HepG2 (cell line): ENCODE results near the gene ATG2A. TPM values are rescaled to one million over a fixed set of nuclear protein-coding genes. Genes with fewer than 3 reads are reported as not detected.

ENCODE experiments used
- KLF11 ChIP-seq: IDR thresholded peaks from 2 replicates; pipeline ENCODE4 v1.6.1; 2016; ENCODE audit warnings: missing compliant biosample characterization
- MED8 ChIP-seq: sonication (generic); formaldehyde crosslinking; IDR thresholded peaks from 2 replicates; pipeline ENCODE4 v1.8.1; 2023; ENCODE audit warnings: mild to moderate bottlenecking, missing genetic modification reagents; ENCODE audit not compliant: insufficient replicate concordance
- MTA3 ChIP-seq: sonication (generic); formaldehyde crosslinking; IDR thresholded peaks from 2 replicates; pipeline ENCODE4 v1.4.0; 2020; ENCODE audit warnings: missing genetic modification reagents
- MXI1 ChIP-seq: IDR thresholded peaks from 3 replicates; pipeline ENCODE4 v1.6.1; 2012; ENCODE audit warnings: low read depth, low read length, inconsistent platforms, borderline replicate concordance
- MYNN ChIP-seq: sonication (generic); formaldehyde crosslinking; IDR thresholded peaks from 2 replicates; pipeline ENCODE4 v1.4.0; 2020; ENCODE audit warnings: mild to moderate bottlenecking, low read depth, missing genetic modification reagents
- NR2F6 ChIP-seq, 2 experiments: IDR thresholded peaks; 2 replicates each; pipeline ENCODE4 v1.6.1; 2016; ENCODE audit warnings: antibody characterized with exemption in 1 of 2, mild to moderate bottlenecking in 1 of 2
- RBAK ChIP-seq: sonication (generic); formaldehyde crosslinking; IDR thresholded peaks from 2 replicates; pipeline ENCODE4 v1.5.1; 2020; ENCODE audit warnings: mild to moderate bottlenecking, missing genetic modification reagents
- RXRB ChIP-seq: IDR thresholded peaks from 2 replicates; pipeline ENCODE4 v1.6.1; 2016; ENCODE audit warnings: borderline replicate concordance, missing genetic modification reagents, missing compliant biosample characterization
- SMAD9 ChIP-seq: sonication (generic); formaldehyde crosslinking; IDR thresholded peaks from 2 replicates; pipeline ENCODE4 v1.5.1; 2020; ENCODE audit warnings: mild to moderate bottlenecking, missing genetic modification reagents
- SPEN ChIP-seq: sonication (generic); formaldehyde crosslinking; IDR thresholded peaks from 2 replicates; pipeline ENCODE4 v1.5.1; 2020; ENCODE audit warnings: low read depth, mild to moderate bottlenecking, missing genetic modification reagents
- SRY ChIP-seq: sonication (generic); formaldehyde crosslinking; IDR thresholded peaks from 2 replicates; pipeline ENCODE4 v1.8.0; 2022; ENCODE audit warnings: mild to moderate bottlenecking, missing genetic modification reagents
- ZBTB7A ChIP-seq: sonication (generic); formaldehyde crosslinking; IDR thresholded peaks from 2 replicates; pipeline ENCODE4 v1.8.0; 2022; ENCODE audit warnings: mild to moderate bottlenecking, missing genetic modification reagents
- ZNF292 ChIP-seq: sonication (generic); formaldehyde crosslinking; IDR thresholded peaks from 2 replicates; pipeline ENCODE4 v1.8.1; 2022; ENCODE audit warnings: mild to moderate bottlenecking, low read depth, missing genetic modification reagents, borderline replicate concordance
- ZNF432 ChIP-seq: sonication (generic); formaldehyde crosslinking; IDR thresholded peaks from 2 replicates; pipeline ENCODE4 v1.5.0; 2020; ENCODE audit warnings: missing genetic modification reagents, mild to moderate bottlenecking, borderline replicate concordance
- ZNF749 ChIP-seq: sonication (generic); formaldehyde crosslinking; IDR thresholded peaks from 2 replicates; pipeline ENCODE4 v1.8.0; 2022; ENCODE audit warnings: mild to moderate bottlenecking, missing genetic modification reagents, moderate library complexity, borderline replicate concordance
- ZNF768 ChIP-seq: sonication (generic); formaldehyde crosslinking; IDR thresholded peaks from 2 replicates; pipeline ENCODE4 v1.4.0; 2020; ENCODE audit warnings: missing genetic modification reagents
- polyA plus RNA-seq, 8 experiments: library from polyadenylated mRNA; depleted of rRNA in 3 of 8; stranded (reverse) in 7 of 8; unstranded in 1 of 8; fragments of >200 nt; fragmentation: Illumina TruSeq in 4 of 8; extraction: Trizol in 4 of 8; gene quantifications; 2 replicates each; pipeline versions ENCODE4 v1.2.1 to v1.2.3, GENCODE V29; 2011 to 2016; ENCODE audit warnings: low read depth in 4 of 8, missing spikeins in 1 of 8, mixed read lengths in 1 of 8; ENCODE audit not compliant: insufficient read depth in 1 of 8
- total RNA-seq, 5 experiments: library from RNA; depleted of rRNA; stranded (reverse); fragments of >200 nt; fragmentation: Illumina TruSeq; extraction: Trizol; gene quantifications; 2 replicates each; pipeline ENCODE4 v1.2.3, GENCODE V29; 2016; ENCODE audit warnings: low read depth in 1 of 5
- TF ChIP-seq, protein P1 (sequence below): sonication (generic); formaldehyde crosslinking; IDR thresholded peaks from 2 replicates; pipeline ENCODE4; 2020; ENCODE audit warnings: missing genetic modification reagents, mild to moderate bottlenecking, borderline replicate concordance
- TF ChIP-seq, protein P2 (sequence below): IDR thresholded peaks from 2 replicates; pipeline ENCODE4 v1.6.1; 2016; ENCODE audit warnings: missing biosample characterization, missing genetic modification reagents, low read depth
- TF ChIP-seq, protein P3 (sequence below): sonication (generic); formaldehyde crosslinking; IDR thresholded peaks from 2 replicates; pipeline ENCODE4 v1.8.0; 2023; ENCODE audit warnings: mild to moderate bottlenecking, missing genetic modification reagents
- TF ChIP-seq, protein P4 (sequence below): sonication (generic); formaldehyde crosslinking; IDR thresholded peaks from 2 replicates; pipeline ENCODE4 v1.5.0; 2020; ENCODE audit warnings: missing genetic modification reagents
- TF ChIP-seq, protein P5 (sequence below): sonication (generic); formaldehyde crosslinking; IDR thresholded peaks from 2 replicates; pipeline ENCODE4 v1.4.0; 2020; ENCODE audit warnings: missing genetic modification reagents, low read depth, mild to moderate bottlenecking, borderline replicate concordance

ATG2A gene
- total and polyA plus RNA-seq, 2 of the 13 experiments (the other 11 are each of a cell fraction or from before 2014, with no cell fraction given) = 6.7 to 8.0 TPM

DNA sequence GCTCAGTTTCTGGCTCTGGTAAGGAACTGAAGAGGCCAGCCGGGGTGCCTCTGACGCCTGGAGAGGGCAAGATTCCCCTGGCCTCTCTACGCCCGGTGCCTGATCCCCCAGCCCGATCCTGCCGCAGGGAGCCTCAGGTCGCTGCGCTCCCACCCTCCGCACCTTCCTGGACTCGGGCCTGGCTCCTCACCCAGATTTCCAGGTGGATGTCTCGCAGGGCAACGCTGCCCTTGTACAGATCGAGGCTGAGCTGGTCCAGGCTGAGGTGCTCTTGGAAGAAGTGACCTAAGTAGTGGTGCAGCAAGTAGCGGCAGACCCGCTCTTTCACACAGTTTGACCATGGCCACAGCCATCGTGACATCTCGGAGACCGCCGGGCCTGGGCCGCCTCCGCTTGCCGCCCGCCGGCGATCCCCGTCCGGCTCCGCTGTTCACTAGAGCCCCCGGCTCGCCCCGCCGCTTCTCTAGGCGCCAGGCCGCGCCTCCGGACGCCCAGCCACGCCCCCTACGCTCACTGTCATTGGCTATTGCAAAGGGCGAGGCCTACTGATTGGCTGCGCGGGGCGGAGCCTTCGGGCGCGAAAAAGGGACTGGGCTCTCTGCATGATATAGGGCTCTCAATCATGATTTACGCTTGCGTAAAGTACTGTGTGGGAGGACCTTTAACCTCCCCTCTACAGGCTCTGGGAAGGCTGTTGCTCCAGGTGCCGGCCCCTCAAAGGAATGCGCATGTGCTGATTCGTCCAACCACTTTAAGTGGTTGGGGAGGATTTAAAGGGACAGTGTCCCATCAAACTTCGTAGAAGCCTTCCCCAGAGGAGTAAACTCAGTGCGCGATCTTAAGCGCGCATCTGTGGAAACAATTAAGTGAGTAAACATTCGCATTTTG, at the start of gene ATG2A (continued):
- peak; percentile 84 for TF ChIP-seq SPEN (CRISPR knock-in tag)
- no peak for TF ChIP-seq SMAD9 (CRISPR knock-in tag)
- TF ChIP-seq ZNF749 = peak; percentile 90; the same call in 1 of the 2 replicates
- TF ChIP-seq MED8 (CRISPR knock-in tag) = no peak
- TF ChIP-seq, protein P1, sequence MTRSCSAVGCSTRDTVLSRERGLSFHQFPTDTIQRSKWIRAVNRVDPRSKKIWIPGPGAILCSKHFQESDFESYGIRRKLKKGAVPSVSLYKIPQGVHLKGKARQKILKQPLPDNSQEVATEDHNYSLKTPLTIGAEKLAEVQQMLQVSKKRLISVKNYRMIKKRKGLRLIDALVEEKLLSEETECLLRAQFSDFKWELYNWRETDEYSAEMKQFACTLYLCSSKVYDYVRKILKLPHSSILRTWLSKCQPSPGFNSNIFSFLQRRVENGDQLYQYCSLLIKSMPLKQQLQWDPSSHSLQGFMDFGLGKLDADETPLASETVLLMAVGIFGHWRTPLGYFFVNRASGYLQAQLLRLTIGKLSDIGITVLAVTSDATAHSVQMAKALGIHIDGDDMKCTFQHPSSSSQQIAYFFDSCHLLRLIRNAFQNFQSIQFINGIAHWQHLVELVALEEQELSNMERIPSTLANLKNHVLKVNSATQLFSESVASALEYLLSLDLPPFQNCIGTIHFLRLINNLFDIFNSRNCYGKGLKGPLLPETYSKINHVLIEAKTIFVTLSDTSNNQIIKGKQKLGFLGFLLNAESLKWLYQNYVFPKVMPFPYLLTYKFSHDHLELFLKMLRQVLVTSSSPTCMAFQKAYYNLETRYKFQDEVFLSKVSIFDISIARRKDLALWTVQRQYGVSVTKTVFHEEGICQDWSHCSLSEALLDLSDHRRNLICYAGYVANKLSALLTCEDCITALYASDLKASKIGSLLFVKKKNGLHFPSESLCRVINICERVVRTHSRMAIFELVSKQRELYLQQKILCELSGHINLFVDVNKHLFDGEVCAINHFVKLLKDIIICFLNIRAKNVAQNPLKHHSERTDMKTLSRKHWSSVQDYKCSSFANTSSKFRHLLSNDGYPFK (CRISPR knock-in tag) = 0 out of 2 replicates have a peak, but pooled peaks have one; percentile 34
- TF ChIP-seq, protein P2, sequence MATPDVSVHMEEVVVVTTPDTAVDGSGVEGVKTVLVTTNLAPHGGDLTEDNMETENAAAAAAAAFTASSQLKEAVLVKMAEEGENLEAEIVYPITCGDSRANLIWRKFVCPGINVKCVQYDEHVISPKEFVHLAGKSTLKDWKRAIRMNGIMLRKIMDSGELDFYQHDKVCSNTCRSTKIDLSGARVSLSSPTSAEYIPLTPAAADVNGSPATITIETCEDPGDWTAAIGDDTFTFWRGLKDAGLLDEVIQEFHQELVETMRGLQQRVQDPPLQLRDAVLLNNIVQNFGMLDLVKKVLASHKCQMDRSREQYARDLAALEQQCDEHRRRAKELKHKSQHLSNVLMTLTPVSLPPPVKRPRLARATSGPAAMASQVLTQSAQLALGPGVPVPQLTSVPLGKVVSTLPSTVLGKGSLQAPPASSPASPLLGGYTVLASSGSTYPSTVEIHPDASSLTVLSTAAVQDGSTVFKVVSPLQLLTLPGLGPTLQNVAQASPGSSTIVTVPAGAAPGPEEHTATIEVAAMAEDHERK (CRISPR knock-in tag) = peak; percentile 41; the same call in 1 of the 2 replicates
- TF ChIP-seq, protein P3, sequence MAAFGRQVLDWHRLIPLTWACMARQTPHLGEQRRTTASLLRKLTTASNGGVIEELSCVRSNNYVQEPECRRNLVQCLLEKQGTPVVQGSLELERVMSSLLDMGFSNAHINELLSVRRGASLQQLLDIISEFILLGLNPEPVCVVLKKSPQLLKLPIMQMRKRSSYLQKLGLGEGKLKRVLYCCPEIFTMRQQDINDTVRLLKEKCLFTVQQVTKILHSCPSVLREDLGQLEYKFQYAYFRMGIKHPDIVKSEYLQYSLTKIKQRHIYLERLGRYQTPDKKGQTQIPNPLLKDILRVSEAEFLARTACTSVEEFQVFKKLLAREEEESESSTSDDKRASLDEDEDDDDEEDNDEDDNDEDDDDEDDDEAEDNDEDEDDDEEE = peak; percentile 74
- no peak for TF ChIP-seq ZBTB7A (CRISPR knock-in tag)
- TF ChIP-seq MYNN (CRISPR knock-in tag) = 0 out of 2 replicates have a peak, but pooled peaks have one; percentile 74
- TF ChIP-seq, protein P4, sequence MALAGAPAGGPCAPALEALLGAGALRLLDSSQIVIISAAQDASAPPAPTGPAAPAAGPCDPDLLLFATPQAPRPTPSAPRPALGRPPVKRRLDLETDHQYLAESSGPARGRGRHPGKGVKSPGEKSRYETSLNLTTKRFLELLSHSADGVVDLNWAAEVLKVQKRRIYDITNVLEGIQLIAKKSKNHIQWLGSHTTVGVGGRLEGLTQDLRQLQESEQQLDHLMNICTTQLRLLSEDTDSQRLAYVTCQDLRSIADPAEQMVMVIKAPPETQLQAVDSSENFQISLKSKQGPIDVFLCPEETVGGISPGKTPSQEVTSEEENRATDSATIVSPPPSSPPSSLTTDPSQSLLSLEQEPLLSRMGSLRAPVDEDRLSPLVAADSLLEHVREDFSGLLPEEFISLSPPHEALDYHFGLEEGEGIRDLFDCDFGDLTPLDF (CRISPR knock-in tag) = 0 out of 2 replicates have a peak, but pooled peaks have one; percentile 82
- TF ChIP-seq MTA3 (CRISPR knock-in tag) = no peak
- no peak for TF ChIP-seq ZNF432 (CRISPR knock-in tag)
- TF ChIP-seq, protein P5, sequence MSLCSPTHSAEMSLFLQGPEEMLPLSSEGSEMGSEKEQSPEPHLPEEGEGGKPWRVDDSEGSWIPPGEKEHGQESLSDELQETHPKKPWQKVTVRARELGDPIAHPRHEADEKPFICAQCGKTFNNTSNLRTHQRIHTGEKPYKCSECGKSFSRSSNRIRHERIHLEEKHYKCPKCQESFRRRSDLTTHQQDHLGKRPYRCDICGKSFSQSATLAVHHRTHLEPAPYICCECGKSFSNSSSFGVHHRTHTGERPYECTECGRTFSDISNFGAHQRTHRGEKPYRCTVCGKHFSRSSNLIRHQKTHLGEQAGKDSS (CRISPR knock-in tag) = peak; percentile 71; the same call in 1 of the 2 replicates
- TF ChIP-seq ZNF292 (CRISPR knock-in tag) = no peak
- peak; percentile 24; the same call in 1 of the 2 replicates for TF ChIP-seq RXRB
- TF ChIP-seq KLF11 (CRISPR knock-in tag) = peak; percentile 34; the same call in 1 of the 2 replicates
- TF ChIP-seq MXI1 = peak; percentile 100
- peak; percentile 45; the same call in 1 of the 2 replicates for TF ChIP-seq SRY
- TF ChIP-seq RBAK (CRISPR knock-in tag) = 0 out of 2 replicates have a peak, but pooled peaks have one; percentile 35
- peak; percentile 58 for TF ChIP-seq NR2F6 (IDR thresholded peaks at IDR 0.05)
- peak; percentile 74 for TF ChIP-seq NR2F6 (CRISPR knock-in tag; IDR thresholded peaks at IDR 0.05)
- peak; percentile 74 for TF ChIP-seq ZNF768 (CRISPR knock-in tag)
